GM12878 (cell line): Measurements from ENCODE around the gene FTO. TPM values are rescaled to one million over a fixed set of nuclear protein-coding genes. Genes with fewer than 3 reads are reported as not detected.

Experiments used
- ATAC-seq: fragments of 200-7000 bp; cut with Tn5 transposase; 3 replicates; pipeline ENCODE4 v1.9.1; 2020; ENCODE audit warnings: mild to moderate bottlenecking, moderate library complexity
- BruUV-seq: library from RNA; stranded (reverse); fragments of 400-500 nt; replicated peaks from 2 replicates; lab custom pipeline; 2021; lab: Mats Ljungman, UMichigan
- CTCF ChIA-PET: fragments of 300-600 bp; sonication (Branson Sonifier 250); formaldehyde crosslinking; extraction: SDS; loops from one replicate; lab custom pipeline; 2021; ENCODE audit warnings: inconsistent platforms; lab: Yijun Ruan, JAX
- POLR2A ChIA-PET: fragments of 350-600 bp; formaldehyde crosslinking; extraction: SDS; loops from one replicate; lab custom pipeline; 2021; ENCODE audit warnings: inconsistent platforms; lab: Charles Lee
- RAD21 ChIA-PET: fragments of 300-600 bp; sonication (Branson Sonifier 250); formaldehyde crosslinking; loops from one replicate; lab custom pipeline; 2023; ENCODE audit warnings: antibody characterized with exemption; ENCODE audit not compliant: unreplicated experiment; lab: Charles Lee
- SMC1A ChIA-PET: fragments of 300-600 bp; sonication (Branson Sonifier 250); formaldehyde crosslinking; loops from one replicate; lab custom pipeline; 2023; ENCODE audit not compliant: unreplicated experiment, uncharacterized antibody; lab: Charles Lee
- DNase-seq: peaks from one replicate; pipeline ENCODE4 v3.0.0-alpha.2; 2011; ENCODE audit warnings: low read depth, low spot score
- FAIRE-seq: peaks from 3 replicates; lab custom pipeline; 2011; peaks lifted over from hg19 to GRCh38; lab: Jason Lieb, UNC
- H2AFZ ChIP-seq: 2 replicates; pipeline ENCODE4 v1.6.0; 2011; ENCODE audit warnings: low read depth, low read length, control low read depth; ENCODE audit not compliant: control insufficient read depth
- H3K27ac ChIP-seq: 2 replicates; pipeline ENCODE4 v1.5.1; 2011; ENCODE audit warnings: control low read depth; ENCODE audit not compliant: control insufficient read depth, insufficient read depth
- H3K27me3 ChIP-seq, 2 experiments: replicated peaks in 1 of 2; 2 replicates each; pipeline versions ENCODE4 v1.6.0 to v1.6.1; 2011; ENCODE audit warnings: low read length in 1 of 2; ENCODE audit not compliant: control insufficient read depth in 2 of 2, insufficient read depth in 2 of 2
- H3K36me3 ChIP-seq, 2 experiments: 2 replicates each; pipeline ENCODE4 v1.5.1; 2011; ENCODE audit warnings: low read length in 1 of 2; ENCODE audit not compliant: control insufficient read depth in 2 of 2, insufficient read depth in 2 of 2
- H3K4me1 ChIP-seq: 2 replicates; pipeline ENCODE4 v1.6.1; 2011; ENCODE audit warnings: mild to moderate bottlenecking, low read length, moderate library complexity, mixed read lengths; ENCODE audit not compliant: control insufficient read depth, insufficient read depth
- H3K4me2 ChIP-seq: 2 replicates; pipeline ENCODE4 v1.6.0; 2011; ENCODE audit warnings: control low read depth; ENCODE audit not compliant: control insufficient read depth, insufficient read depth
- H3K4me3 ChIP-seq: fragments of 200-600 bp; sonication (generic); 2 replicates; pipeline ENCODE4 v1.5.1; 2016
- H3K79me2 ChIP-seq: 2 replicates; pipeline ENCODE4 v1.6.0; 2011; ENCODE audit warnings: low read length; ENCODE audit not compliant: control insufficient read depth, insufficient read depth
- H3K9ac ChIP-seq: 2 replicates; pipeline ENCODE4 v1.8.0; 2011; ENCODE audit warnings: low read length, control low read depth, mixed read lengths; ENCODE audit not compliant: control insufficient read depth, insufficient read depth
- H3K9me3 ChIP-seq: replicated peaks from 3 replicates; pipeline ENCODE4 v1.5.1; 2011; ENCODE audit warnings: mild to moderate bottlenecking, low read length; ENCODE audit not compliant: control insufficient read depth, insufficient read depth
- H4K20me1 ChIP-seq: 2 replicates; pipeline ENCODE4 v1.6.0; 2011; ENCODE audit not compliant: control insufficient read depth, insufficient read depth
- ATF2 ChIP-seq: IDR thresholded peaks from 2 replicates; pipeline ENCODE4 v1.6.1; 2012; ENCODE audit warnings: low read length, inconsistent platforms
- CEBPB ChIP-seq, 2 experiments: fragments of 150-350 bp in 1 of 2; IDR thresholded peaks; 2 replicates each; pipeline ENCODE4 v1.6.1; 2012 to 2014; ENCODE audit warnings: low read depth in 2 of 2, low read length in 2 of 2, borderline replicate concordance in 1 of 2, inconsistent platforms in 1 of 2
- CREB1 ChIP-seq: IDR thresholded peaks from 2 replicates; pipeline ENCODE4 v1.6.1; 2012; ENCODE audit warnings: low read depth, mild to moderate bottlenecking, inconsistent platforms
- EP300 ChIP-seq, 2 experiments: fragments of 150-350 bp in 1 of 2; IDR thresholded peaks; 2 replicates each; pipeline ENCODE4 v1.6.1; 2011 to 2012; ENCODE audit warnings: low read depth in 2 of 2, low read length in 2 of 2, borderline replicate concordance in 1 of 2, improper control_type of control experiment in 1 of 2, inconsistent platforms in 1 of 2; ENCODE audit not compliant: control insufficient read depth in 1 of 2
- EZH2 ChIP-seq: IDR thresholded peaks from 2 replicates; pipeline ENCODE4 v1.6.1; 2012; ENCODE audit warnings: low read depth, mild to moderate bottlenecking, control low read depth, inconsistent platforms, low read length, borderline replicate concordance; ENCODE audit not compliant: control insufficient read depth
- HDAC2 ChIP-seq: fragments of 200-600 bp; sonication (generic); IDR thresholded peaks from 2 replicates; pipeline ENCODE4 v1.6.1; 2017
- JUNB ChIP-seq: IDR thresholded peaks from 2 replicates; pipeline ENCODE4 v1.6.1; 2016; ENCODE audit warnings: antibody characterized with exemption, mild to moderate bottlenecking
- KDM1A ChIP-seq: fragments of 200-600 bp; sonication (generic); IDR thresholded peaks from 2 replicates; pipeline ENCODE4 v1.6.1; 2016; ENCODE audit warnings: borderline replicate concordance
- NFIC ChIP-seq: IDR thresholded peaks from 2 replicates; pipeline ENCODE4 v1.6.1; 2012; ENCODE audit warnings: low read depth, mild to moderate bottlenecking, inconsistent platforms, low read length, moderate library complexity
- PBX3 ChIP-seq: IDR thresholded peaks from 2 replicates; pipeline ENCODE4 v1.6.1; 2011; ENCODE audit warnings: mild to moderate bottlenecking, low read depth, low read length, moderate library complexity; ENCODE audit not compliant: insufficient replicate concordance
- POU2F2 ChIP-seq: IDR thresholded peaks from 3 replicates; pipeline ENCODE4 v1.6.1; 2011; ENCODE audit warnings: low read depth, mild to moderate bottlenecking, low read length, borderline replicate concordance
- RAD51 ChIP-seq: fragments of 450-650 bp; IDR thresholded peaks from 2 replicates; pipeline ENCODE4 v1.6.1; 2016; ENCODE audit warnings: moderate library complexity, mild to moderate bottlenecking, inconsistent platforms
- RUNX3 ChIP-seq: IDR thresholded peaks from 2 replicates; pipeline ENCODE4 v1.6.1; 2012; ENCODE audit warnings: low read length, inconsistent platforms
- SUPT20H ChIP-seq: IDR thresholded peaks from 2 replicates; pipeline ENCODE4 v1.6.1; 2011; ENCODE audit warnings: low read depth, mild to moderate bottlenecking, low read length, moderate library complexity, borderline replicate concordance; ENCODE audit not compliant: control insufficient read depth
- SUZ12 ChIP-seq: fragments of 200-600 bp; sonication (generic); IDR thresholded peaks from one replicate; pipeline ENCODE4 v1.6.1; 2018; ENCODE audit warnings: antibody characterized with exemption, mild to moderate bottlenecking; ENCODE audit not compliant: unreplicated experiment
- ZBTB4 ChIP-seq: fragments of 450-650 bp; formaldehyde crosslinking; IDR thresholded peaks from 2 replicates; pipeline ENCODE4 v1.4.0; 2022; ENCODE audit warnings: mild to moderate bottlenecking, moderate library complexity
- WGBS: methylation state at CpG from one replicate; pipeline ENCODE4 v1.1.6; 2016; ENCODE audit warnings: low lambda C conversion rate; ENCODE audit not compliant: insufficient replicate concordance, insufficient coverage; ENCODE audit errors: missing lambda C conversion rate; 5-methylcytosine and 5-hydroxymethylcytosine counted together
- in situ Hi-C: fragments of 300-500 bp; cut with MboI; formaldehyde crosslinking; loops from 9 replicates; pipeline ENCODE4 v1.14.3; 2018; ENCODE audit warnings: mixed read lengths
- intact Hi-C: fragments of 100-400 bp; cut with micrococcal nuclease; formaldehyde crosslinking; loops from one replicate; pipeline ENCODE4 v1.14.2; 2022; ENCODE audit not compliant: unreplicated experiment
- polyA plus RNA-seq, 11 experiments: library from polyadenylated mRNA; depleted of rRNA in 4 of 11; unstranded in 6 of 11; stranded (reverse) in 5 of 11; fragments of >200 nt; fragmentation: Nextera tagmentation in 4 of 11; fragmentation: Illumina TruSeq in 1 of 11; extraction: Ambion mirVana in 4 of 11; extraction: Trizol in 1 of 11; gene quantifications; 1 replicate in 1 of 11; 2 replicates in 10 of 11; pipeline versions ENCODE4 v1.2.1 to v1.2.3, GENCODE V29; 2011 to 2016; ENCODE audit warnings: inconsistent platforms in 2 of 11, missing spikeins in 2 of 11, low read depth in 1 of 11
- total RNA-seq, 4 experiments: library from RNA; depleted of rRNA in 3 of 4; stranded (reverse); fragments of >200 nt in 3 of 4; fragmentation: Illumina TruSeq in 1 of 4; extraction: Trizol in 1 of 4; gene quantifications; 2 replicates each; pipeline versions ENCODE4 v1.2.1 to v1.2.3, GENCODE V29; 2013 to 2021

Gene FTO
- total and polyA plus RNA-seq, 10 of the 15 experiments (the other 5 are each of a cell fraction or from before 2014, with no cell fraction given): 20.1 to 55.0 (median 47.0) TPM

GRCh38 chr16:53664724-53665345 is 39.1 kb upstream of the FTO start:
- Histone ChIP-seq H3K4me2 (peak overlapping the region; percentile 5; the same call in 1 of the 2 replicates), H3K9me3 (no peaks in the 10 kb centered on the region), H3K79me2 (no peaks in the 10 kb centered on the region), H3K4me1 (peaks cover 8% of the 10 kb centered on the region; the same call in 1 of the 2 replicates), H3K27me3 (no peaks in the 10 kb centered on the region), H3K4me3 (no peak overlapping the region), H4K20me1 (no peaks in the 10 kb centered on the region), H3K36me3 (no peaks in the 10 kb centered on the region), H3K27ac (no peak overlapping the region), H3K9ac (no peak overlapping the region), H2AFZ (no peak overlapping the region)
- intact Hi-C loops (no loop called here), in situ Hi-C loops (no loop called here)
- WGBS: 2% methylated on average over 7 of the region's 7 CpGs
- POLR2A ChIA-PET: no interaction called here
- BruUV-seq: no TSS peak
- SMC1A ChIA-PET: interaction anchor here (0.7 to 1.1 kb wide), 2 partner anchors 13 to 115 kb away, joined by 3 read pairs; no protein-coding TSS in a partner anchor
- DNase-seq (peak; percentile 19), FAIRE-seq (peak; percentile 78), ATAC-seq (peak; percentile 70)
- CTCF ChIA-PET: interaction anchor here (0.7 kb wide), 1 partner anchor 89 kb away, joined by 3 read pairs; no protein-coding TSS in a partner anchor
- RAD21 ChIA-PET: no interaction called here
- no peak for TF ChIP-seq PBX3
- TF ChIP-seq CEBPB (IDR thresholded peaks at IDR 0.05; ENCODE audit: borderline replicate concordance in 1 of 2, low read depth in 2 of 2, low read length in 2 of 2): no peak
- no peak for TF ChIP-seq KDM1A
- peak; percentile 28; the same call in 1 of the 2 replicates for TF ChIP-seq RUNX3
- TF ChIP-seq SUPT20H: no peak
- no peak for TF ChIP-seq POU2F2
- TF ChIP-seq JUNB: peak; percentile 65
- no peak for TF ChIP-seq ZBTB4 (CRISPR knock-in tag)
- TF ChIP-seq RAD51: no peak
- TF ChIP-seq EP300 (IDR thresholded peaks at IDR 0.05; ENCODE audit: borderline replicate concordance in 1 of 2, control insufficient read depth in 1 of 2, low read depth in 2 of 2, low read length in 2 of 2): no peak
- TF ChIP-seq CREB1: no peak
- TF ChIP-seq NFIC: no peak
- TF ChIP-seq EZH2: no peak
- no peak for TF ChIP-seq HDAC2
- 0 out of 2 replicates have a peak, but pooled peaks have one; percentile 11 for TF ChIP-seq ATF2
- no peak for TF ChIP-seq SUZ12
